ENCODE measurements around the gene SLC45A2.

- no peak for TF ChIP-seq PATZ1 (CRISPR knock-in tag; IDR thresholded peaks at IDR 0.05; ENCODE audit: borderline replicate concordance)
- no peak for TF ChIP-seq ZNF565 (CRISPR knock-in tag; conservative IDR thresholded peaks at IDR 0.05; ENCODE audit: low read depth)
- TF ChIP-seq SNAI2 (CRISPR knock-in tag; IDR thresholded peaks at IDR 0.05) = no peak
- no peak for TF ChIP-seq PPARA (CRISPR knock-in tag; IDR thresholded peaks at IDR 0.05; ENCODE audit: borderline replicate concordance)
- no peak for TF ChIP-seq TSHZ2 (CRISPR knock-in tag; IDR thresholded peaks at IDR 0.05)
- no peak for TF ChIP-seq RARB (CRISPR knock-in tag; IDR thresholded peaks at IDR 0.05)
- TF ChIP-seq CSRNP3 (CRISPR knock-in tag; IDR thresholded peaks at IDR 0.05) = no peak
- TF ChIP-seq ZFP30 (CRISPR knock-in tag; IDR thresholded peaks at IDR 0.05) = no peak
- TF ChIP-seq TCF4 (CRISPR knock-in tag; IDR thresholded peaks at IDR 0.05; ENCODE audit: borderline replicate concordance) = no peak
- TF ChIP-seq OSR1 (CRISPR knock-in tag; IDR thresholded peaks at IDR 0.05) = no peak
Measured at GRCh38 chr5:34016750-34017149, 32.3 kb upstream of the SLC45A2 start.

All from SK-N-SH treated with all-trans-retinoic acid at 6 μM for 48 hours (cell line).